ENCODE results near the gene UGDH.

Gene UGDH

DNA sequence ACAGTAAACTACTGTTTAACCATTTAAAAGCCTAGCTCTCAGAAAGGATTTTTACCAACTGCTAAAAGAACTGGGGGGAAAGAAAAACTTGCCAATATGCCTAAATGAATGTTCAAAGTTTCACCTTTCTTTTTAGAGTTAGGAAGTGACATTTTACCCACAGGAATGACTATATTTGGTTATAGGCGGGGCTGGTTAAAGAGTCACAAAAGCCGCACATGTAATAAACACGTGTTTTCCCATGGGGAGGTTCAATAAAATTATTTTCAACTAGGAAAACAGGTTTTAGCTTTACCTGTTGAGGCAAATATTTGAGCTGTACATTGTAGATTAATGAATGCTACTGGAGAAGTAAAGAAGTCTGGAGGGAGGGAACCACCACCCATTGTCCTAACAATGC is 41.6 kb upstream of the UGDH start:
- Histone ChIP-seq H3K4me3 (replicated peaks; ENCODE audit: low read depth, low read length) (no peak overlapping the region; the same call in 1 of the 2 replicates), H3K36me3 (ENCODE audit: control insufficient read depth, insufficient read depth, low read length) (no peaks in the 10 kb centered on the region; the same call in 1 of the 2 replicates)

DNA sequence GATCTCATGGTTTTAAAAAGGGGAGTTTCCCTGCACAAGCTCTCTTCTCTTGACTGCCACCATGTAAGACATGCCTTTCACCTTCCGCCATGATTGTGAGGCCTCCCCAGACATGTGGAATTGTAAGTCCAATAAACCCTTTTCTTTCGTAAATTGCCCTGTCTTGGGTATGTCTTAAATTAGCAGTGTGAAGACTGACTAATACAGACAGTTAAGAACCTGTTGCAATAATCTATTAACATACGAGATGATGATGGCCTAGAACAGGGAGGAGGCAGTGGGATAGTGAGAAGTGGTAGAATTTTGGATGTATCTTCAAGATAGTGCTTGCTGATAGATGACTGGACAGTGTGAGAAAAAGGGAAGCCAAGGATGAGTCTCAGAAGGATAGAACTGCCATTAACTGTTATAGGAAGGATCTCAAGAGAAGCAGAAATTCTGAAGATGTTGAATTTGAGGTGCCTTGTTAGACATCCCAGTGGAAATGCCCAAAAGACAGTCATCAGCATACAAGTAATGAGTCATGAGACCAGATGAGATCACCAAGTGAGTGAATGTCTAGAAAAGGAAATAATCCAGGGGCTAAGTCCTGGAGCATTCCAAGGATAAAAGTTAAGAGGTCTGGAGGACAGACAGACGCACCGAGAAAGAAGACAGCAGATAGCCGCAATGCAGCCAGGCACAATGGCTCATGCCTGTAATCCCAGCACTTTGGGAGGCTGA is 38.8 kb upstream of the UGDH start:
- TF ChIP-seq, protein P1, sequence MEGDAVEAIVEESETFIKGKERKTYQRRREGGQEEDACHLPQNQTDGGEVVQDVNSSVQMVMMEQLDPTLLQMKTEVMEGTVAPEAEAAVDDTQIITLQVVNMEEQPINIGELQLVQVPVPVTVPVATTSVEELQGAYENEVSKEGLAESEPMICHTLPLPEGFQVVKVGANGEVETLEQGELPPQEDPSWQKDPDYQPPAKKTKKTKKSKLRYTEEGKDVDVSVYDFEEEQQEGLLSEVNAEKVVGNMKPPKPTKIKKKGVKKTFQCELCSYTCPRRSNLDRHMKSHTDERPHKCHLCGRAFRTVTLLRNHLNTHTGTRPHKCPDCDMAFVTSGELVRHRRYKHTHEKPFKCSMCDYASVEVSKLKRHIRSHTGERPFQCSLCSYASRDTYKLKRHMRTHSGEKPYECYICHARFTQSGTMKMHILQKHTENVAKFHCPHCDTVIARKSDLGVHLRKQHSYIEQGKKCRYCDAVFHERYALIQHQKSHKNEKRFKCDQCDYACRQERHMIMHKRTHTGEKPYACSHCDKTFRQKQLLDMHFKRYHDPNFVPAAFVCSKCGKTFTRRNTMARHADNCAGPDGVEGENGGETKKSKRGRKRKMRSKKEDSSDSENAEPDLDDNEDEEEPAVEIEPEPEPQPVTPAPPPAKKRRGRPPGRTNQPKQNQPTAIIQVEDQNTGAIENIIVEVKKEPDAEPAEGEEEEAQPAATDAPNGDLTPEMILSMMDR (IDR thresholded peaks at IDR 0.05; ENCODE audit: insufficient read depth, low read length, poor library complexity, severe bottlenecking): no peak
- DNase-seq (ENCODE audit: extremely low read depth, insufficient read length): no peak
- H3K27me3 ChIP-seq (replicated peaks; ENCODE audit: control insufficient read depth, insufficient read depth, low read length): no peaks in the 10 kb centered on the region
- no peaks in the 10 kb centered on the region; the same call in 1 of the 2 replicates for H3K36me3 ChIP-seq (ENCODE audit: control insufficient read depth, insufficient read depth, low read length)
- no peak overlapping the region for H3K4me3 ChIP-seq (replicated peaks; ENCODE audit: low read depth, low read length)

More for the DNA sequence above, 41.6 kb upstream of the UGDH start:
- no peaks in the 10 kb centered on the region for H3K27me3 ChIP-seq (replicated peaks; ENCODE audit: control insufficient read depth, insufficient read depth, low read length)
- DNase-seq (ENCODE audit: extremely low read depth, insufficient read length): peak; percentile 35
- TF ChIP-seq, protein P1 (IDR thresholded peaks at IDR 0.05; ENCODE audit: insufficient read depth, low read length, poor library complexity, severe bottlenecking): no peak

DNA sequence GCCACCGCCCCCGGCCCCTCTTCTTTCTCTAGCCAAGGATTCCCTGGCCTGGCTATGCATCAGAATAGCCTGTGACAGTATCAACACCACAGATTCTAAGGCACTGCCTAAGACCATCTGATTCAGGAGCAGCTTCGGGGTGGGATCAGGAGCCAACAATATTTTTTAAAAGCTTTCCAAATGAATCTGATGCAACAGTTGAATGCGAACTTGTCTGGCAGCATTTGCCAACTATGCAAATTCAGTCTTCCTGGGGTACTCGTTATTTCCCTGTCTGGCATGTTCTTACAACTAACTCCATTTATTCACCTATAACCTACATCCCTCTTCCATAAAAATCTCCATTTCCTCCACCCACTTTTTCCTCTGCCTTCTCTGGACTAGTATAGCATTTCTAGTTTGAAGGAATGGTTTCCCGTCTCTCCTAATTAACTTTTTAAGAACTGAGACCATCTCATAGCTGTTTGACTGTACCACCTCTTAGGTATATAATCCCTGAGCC is 36.2 kb upstream of the UGDH start:
- H3K36me3 ChIP-seq (ENCODE audit: control insufficient read depth, insufficient read depth, low read length): no peaks in the 10 kb centered on the region; the same call in 1 of the 2 replicates
- H3K27me3 ChIP-seq (replicated peaks; ENCODE audit: control insufficient read depth, insufficient read depth, low read length): no peaks in the 10 kb centered on the region
- DNase-seq (ENCODE audit: extremely low read depth, insufficient read length): no peak
- TF ChIP-seq, protein P1 (IDR thresholded peaks at IDR 0.05; ENCODE audit: insufficient read depth, low read length, poor library complexity, severe bottlenecking): no peak
- H3K4me3 ChIP-seq (replicated peaks; ENCODE audit: low read depth, low read length): no peak overlapping the region

DNA sequence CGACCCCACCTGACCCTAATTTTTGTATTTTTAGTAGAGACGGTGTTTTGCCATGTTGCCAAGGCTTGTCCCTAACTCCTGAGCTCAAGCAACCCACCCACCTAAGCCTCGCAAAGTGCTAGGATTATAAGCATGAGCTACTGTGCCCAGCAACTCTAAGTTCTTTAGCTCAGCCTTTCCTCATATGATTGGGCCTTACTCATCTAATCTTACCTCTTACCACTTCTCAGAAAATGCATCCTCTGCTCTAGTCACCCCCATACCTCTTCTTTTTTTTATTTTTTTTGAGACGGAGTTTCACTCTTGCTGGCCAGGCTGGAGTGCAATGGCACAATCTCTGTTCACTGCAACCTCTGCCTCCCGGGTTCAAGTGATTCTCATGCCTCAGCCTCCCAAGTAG is 35.6 kb upstream of the UGDH start:
- Histone ChIP-seq H3K4me3 (replicated peaks; ENCODE audit: low read depth, low read length) (no peak overlapping the region), H3K27me3 (replicated peaks; ENCODE audit: control insufficient read depth, insufficient read depth, low read length) (no peaks in the 10 kb centered on the region), H3K36me3 (ENCODE audit: control insufficient read depth, insufficient read depth, low read length) (no peaks in the 10 kb centered on the region; the same call in 1 of the 2 replicates)
- TF ChIP-seq, protein P1 (IDR thresholded peaks at IDR 0.05; ENCODE audit: insufficient read depth, low read length, poor library complexity, severe bottlenecking): no peak
- no peak for DNase-seq (ENCODE audit: extremely low read depth, insufficient read length)

DNA sequence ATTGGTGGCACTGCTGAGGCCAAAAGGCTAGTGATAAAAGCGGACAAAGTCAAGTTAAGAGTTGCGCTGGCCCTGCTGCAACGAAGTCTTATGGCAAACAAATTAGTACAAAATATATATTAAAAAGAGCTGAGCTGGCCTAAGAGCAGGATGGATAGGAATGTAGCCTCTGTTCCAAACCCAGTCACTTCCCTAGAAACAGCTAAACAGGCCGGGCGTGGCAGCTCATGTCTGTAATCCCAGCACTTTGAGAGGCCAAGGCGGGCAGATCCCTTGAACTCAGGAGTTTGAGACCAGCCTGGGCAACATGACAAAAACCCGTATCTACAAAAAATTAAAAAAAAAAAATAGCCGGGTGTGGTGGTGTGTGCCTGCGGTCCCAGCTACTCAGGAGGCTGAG is 32.4 kb upstream of the UGDH start:
- no peak for DNase-seq (ENCODE audit: extremely low read depth, insufficient read length)
- TF ChIP-seq, protein P1 (IDR thresholded peaks at IDR 0.05; ENCODE audit: insufficient read depth, low read length, poor library complexity, severe bottlenecking): no peak
- no peak overlapping the region for H3K4me3 ChIP-seq (replicated peaks; ENCODE audit: low read depth, low read length)
- H3K36me3 ChIP-seq (ENCODE audit: control insufficient read depth, insufficient read depth, low read length): no peaks in the 10 kb centered on the region
- no peaks in the 10 kb centered on the region for H3K27me3 ChIP-seq (replicated peaks; ENCODE audit: control insufficient read depth, insufficient read depth, low read length)
